Suprapubic skin (tissue), 3 donors: ENCODE data around the gene CLTB.

Source experiments
- POLR2AphosphoS5 ChIP-seq, 3 donors: sonication (generic); formaldehyde crosslinking; IDR thresholded peaks; one replicate each; pipeline ENCODE4 v1.6.1; 2017; ENCODE audit warnings: antibody characterized with exemption in 3 of 3
- TF ChIP-seq, protein P1 (sequence below), 2 donors: fragments of 200-600 bp in 1 of 2; fragments of 450-650 bp in 1 of 2; sonication (generic) in 1 of 2; IDR thresholded peaks; one replicate each; pipeline ENCODE4 v1.5.1; 2016 to 2019; ENCODE audit warnings: antibody characterized with exemption in 2 of 2, mild to moderate bottlenecking in 1 of 2, moderate library complexity in 1 of 2

DNA sequence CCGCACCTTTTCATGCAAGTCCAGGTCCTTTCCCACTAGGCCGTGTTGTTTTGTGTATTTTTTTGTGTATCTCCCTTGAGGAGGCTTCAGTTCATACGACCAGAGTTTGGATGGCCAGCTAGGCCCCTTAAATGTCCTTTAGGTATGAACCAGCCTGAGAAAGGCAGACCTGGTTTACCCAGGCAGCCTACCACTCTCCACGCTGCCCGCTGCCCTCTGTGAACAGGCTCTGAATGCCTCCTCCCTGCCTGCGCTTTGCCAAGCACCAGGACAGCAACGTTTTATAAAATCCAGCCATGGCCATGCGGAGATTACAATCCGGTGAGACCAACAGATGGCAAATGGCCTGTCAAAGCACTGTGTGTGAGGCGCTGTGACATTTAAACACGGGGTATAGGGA, 626 bp upstream of the CLTB start:
- TF ChIP-seq, protein P1, sequence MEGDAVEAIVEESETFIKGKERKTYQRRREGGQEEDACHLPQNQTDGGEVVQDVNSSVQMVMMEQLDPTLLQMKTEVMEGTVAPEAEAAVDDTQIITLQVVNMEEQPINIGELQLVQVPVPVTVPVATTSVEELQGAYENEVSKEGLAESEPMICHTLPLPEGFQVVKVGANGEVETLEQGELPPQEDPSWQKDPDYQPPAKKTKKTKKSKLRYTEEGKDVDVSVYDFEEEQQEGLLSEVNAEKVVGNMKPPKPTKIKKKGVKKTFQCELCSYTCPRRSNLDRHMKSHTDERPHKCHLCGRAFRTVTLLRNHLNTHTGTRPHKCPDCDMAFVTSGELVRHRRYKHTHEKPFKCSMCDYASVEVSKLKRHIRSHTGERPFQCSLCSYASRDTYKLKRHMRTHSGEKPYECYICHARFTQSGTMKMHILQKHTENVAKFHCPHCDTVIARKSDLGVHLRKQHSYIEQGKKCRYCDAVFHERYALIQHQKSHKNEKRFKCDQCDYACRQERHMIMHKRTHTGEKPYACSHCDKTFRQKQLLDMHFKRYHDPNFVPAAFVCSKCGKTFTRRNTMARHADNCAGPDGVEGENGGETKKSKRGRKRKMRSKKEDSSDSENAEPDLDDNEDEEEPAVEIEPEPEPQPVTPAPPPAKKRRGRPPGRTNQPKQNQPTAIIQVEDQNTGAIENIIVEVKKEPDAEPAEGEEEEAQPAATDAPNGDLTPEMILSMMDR (IDR thresholded peaks at IDR 0.05): no peak
- no peak for TF ChIP-seq POLR2AphosphoS5 (IDR thresholded peaks at IDR 0.05)
